CD4-positive, CD25-positive, alpha-beta regulatory T cell (primary cell): ENCODE measurements around the gene LILRB2. TPM values are rescaled to one million over a fixed set of nuclear protein-coding genes. Genes with fewer than 3 reads are reported as not detected.

Experiments used
- ATAC-seq, 2 donors: fragments of 150-1000 bp; cut with Tn5 transposase; one replicate each; pipeline ENCODE4 v1.10.0; 2021; ENCODE audit warnings: low read depth in 2 of 2, moderate number of reproducible peaks in 2 of 2, moderate library complexity in 1 of 2
- DNase-seq, 3 donors: peaks; one replicate each; pipeline versions ENCODE4 v3.0.0 to v3.0.0-alpha.2; 2012 to 2022; ENCODE audit warnings: mixed read lengths in 1 of 3
- H3K27ac ChIP-seq: one replicate; pipeline ENCODE4 v1.7.0; 2013; ENCODE audit warnings: mild to moderate bottlenecking, low read length; ENCODE audit not compliant: insufficient read depth, poor library complexity, severe bottlenecking
- H3K27me3 ChIP-seq: one replicate; pipeline ENCODE4 v1.7.0; 2013; ENCODE audit warnings: low read length; ENCODE audit not compliant: control insufficient read depth, insufficient read depth
- H3K36me3 ChIP-seq: one replicate; pipeline ENCODE4 v1.7.0; 2013; ENCODE audit warnings: mild to moderate bottlenecking, low read length, moderate library complexity; ENCODE audit not compliant: control insufficient read depth, insufficient read depth
- H3K4me1 ChIP-seq: 2 replicates; pipeline ENCODE4 v1.7.0; 2013; ENCODE audit warnings: mild to moderate bottlenecking, low read length; ENCODE audit not compliant: insufficient read depth, control insufficient read depth, poor library complexity, severe bottlenecking
- H3K4me3 ChIP-seq: one replicate; pipeline ENCODE4 v1.7.0; 2013; ENCODE audit warnings: low read depth, mild to moderate bottlenecking, low read length, moderate library complexity
- H3K9me3 ChIP-seq, 2 experiments: 1 replicate in 1 of 2; 2 replicates in 1 of 2; pipeline ENCODE4 v1.7.0; 2013; ENCODE audit warnings: low read length in 2 of 2, mild to moderate bottlenecking in 1 of 2, moderate library complexity in 1 of 2; ENCODE audit not compliant: control insufficient read depth in 2 of 2
- H3K27ac Mint-ChIP-seq, 3 donors: one replicate each; pipeline ENCODE4 v1.8.0; 2020 to 2022; ENCODE audit warnings: mild to moderate bottlenecking in 3 of 3, mixed read lengths in 3 of 3, moderate library complexity in 2 of 3
- H3K27me3 Mint-ChIP-seq: one replicate; pipeline ENCODE4 v1.8.0; 2022; ENCODE audit warnings: mild to moderate bottlenecking, mixed read lengths
- H3K36me3 Mint-ChIP-seq: one replicate; pipeline ENCODE4 v1.8.0; 2020; ENCODE audit warnings: mixed read lengths
- H3K4me1 Mint-ChIP-seq, 4 donors: one replicate each; pipeline ENCODE4 v1.8.0; 2020 to 2022; ENCODE audit warnings: mixed read lengths in 4 of 4, mild to moderate bottlenecking in 1 of 4
- H3K4me3 Mint-ChIP-seq, 4 donors: one replicate each; pipeline ENCODE4 v1.8.0; 2020 to 2022; ENCODE audit warnings: mild to moderate bottlenecking in 4 of 4, mixed read lengths in 4 of 4, moderate library complexity in 3 of 4
- H3K9me3 Mint-ChIP-seq, 7 donors: one replicate each; pipeline ENCODE4 v1.8.0; 2020 to 2022; ENCODE audit warnings: mixed read lengths in 7 of 7, mild to moderate bottlenecking in 3 of 7, moderate library complexity in 2 of 7
- polyA plus RNA-seq, 4 donors: library from polyadenylated mRNA; unstranded; fragments of 300-500 nt; fragmentation: Illumina TruSeq; gene quantifications; one replicate each; pipeline ENCODE4 v1.2.3, GENCODE V29; 2021
- total RNA-seq: library from RNA; stranded (reverse); gene quantifications from one replicate; pipeline ENCODE4 v1.2.3, GENCODE V29; 2022

Gene LILRB2
- total and polyA plus RNA-seq, 5 donors from 2014 or later: 0.24 TPM; not detected in 4

GRCh38 chr19:54312436-54313377 lies 31.8 kb upstream of the LILRB2 start, which contains the start of gene LILRA5:
LILRA5 (minus strand) TSS chr19:54313166; CDS start chr19:54313019, 147 bp downstream.
- Mint-ChIP-seq H3K9me3 (no peaks in the 10 kb centered on the region), H3K36me3 (no peaks in the 10 kb centered on the region), H3K4me1 (peaks cover 0 to 8% (median 3%) of the 10 kb centered on the region in 4 donors), H3K27ac (no peak within 1 kb of the TSS), H3K27me3 (peaks cover 46% of the 10 kb centered on the region), H3K4me3 (no peak within 1 kb of the TSS)
- peak in 1 of 2 donors; percentile 34 for ATAC-seq
- no peaks in the 10 kb centered on the region for H3K36me3 ChIP-seq
- no peaks in the 10 kb centered on the region for H3K9me3 ChIP-seq
- DNase-seq: no peak
- no peak within 1 kb of the TSS for H3K27ac ChIP-seq
- no peaks in the 10 kb centered on the region for H3K27me3 ChIP-seq
- H3K4me3 ChIP-seq: no peak within 1 kb of the TSS
- H3K4me1 ChIP-seq: no peaks in the 10 kb centered on the region

GRCh38 chr19:54312011-54312410 lies 31.1 kb upstream of the LILRB2 start:
- H3K4me3 ChIP-seq: no peak overlapping the region
- Mint-ChIP-seq H3K27ac (no peak overlapping the region), H3K9me3 (no peaks in the 10 kb centered on the region), H3K36me3 (no peaks in the 10 kb centered on the region), H3K4me3 (no peak overlapping the region), H3K4me1 (peaks cover 0 to 6% (median 3%) of the 10 kb centered on the region in 4 donors), H3K27me3 (peaks cover 42% of the 10 kb centered on the region)
- H3K27me3 ChIP-seq: no peaks in the 10 kb centered on the region
- DNase-seq (no peak), ATAC-seq (no peak)
- H3K36me3 ChIP-seq: no peaks in the 10 kb centered on the region
- no peaks in the 10 kb centered on the region for H3K9me3 ChIP-seq
- H3K4me1 ChIP-seq: no peaks in the 10 kb centered on the region
- H3K27ac ChIP-seq: no peak overlapping the region

GRCh38 chr19:54311486-54311885 lies 30.6 kb upstream of the LILRB2 start:
- ATAC-seq (no peak), DNase-seq (no peak)
- H3K4me3 Mint-ChIP-seq: no peak overlapping the region
- H3K4me1 Mint-ChIP-seq: peaks cover 0 to 3% (median 2%) of the 10 kb centered on the region in 4 donors
- Histone ChIP-seq H3K27ac (no peak overlapping the region), H3K4me1 (no peaks in the 10 kb centered on the region), H3K4me3 (no peak overlapping the region), H3K27me3 (no peaks in the 10 kb centered on the region), H3K36me3 (no peaks in the 10 kb centered on the region), H3K9me3 (no peaks in the 10 kb centered on the region)
- no peak overlapping the region for H3K27ac Mint-ChIP-seq
- no peaks in the 10 kb centered on the region for H3K36me3 Mint-ChIP-seq
- no peaks in the 10 kb centered on the region for H3K9me3 Mint-ChIP-seq
- peaks cover 41% of the 10 kb centered on the region for H3K27me3 Mint-ChIP-seq

- no peaks in the 10 kb centered on the region for H3K36me3 Mint-ChIP-seq
- no peak for DNase-seq
- no peak overlapping the region for H3K27ac Mint-ChIP-seq
- Histone ChIP-seq H3K27ac (no peak overlapping the region), H3K27me3 (no peaks in the 10 kb centered on the region), H3K36me3 (no peaks in the 10 kb centered on the region), H3K9me3 (no peaks in the 10 kb centered on the region), H3K4me3 (no peak overlapping the region), H3K4me1 (no peaks in the 10 kb centered on the region)
- H3K27me3 Mint-ChIP-seq: peaks cover 37% of the 10 kb centered on the region
- no peak overlapping the region for H3K4me3 Mint-ChIP-seq
- ATAC-seq: no peak
- H3K4me1 Mint-ChIP-seq: peaks cover 0 to 4% (median 0%) of the 10 kb centered on the region in 4 donors
- H3K9me3 Mint-ChIP-seq: no peaks in the 10 kb centered on the region
Measured at GRCh38 chr19:54310543-54310942, 29.6 kb upstream of the LILRB2 start.

- no peaks in the 10 kb centered on the region for H3K36me3 ChIP-seq
- DNase-seq (no peak), ATAC-seq (no peak)
- H3K27me3 Mint-ChIP-seq: peaks cover 36% of the 10 kb centered on the region
- no peak overlapping the region for H3K27ac ChIP-seq
- H3K9me3 ChIP-seq: no peaks in the 10 kb centered on the region
- peaks cover 0 to 11% (median 0%) of the 10 kb centered on the region in 4 donors for H3K4me1 Mint-ChIP-seq
- H3K27ac Mint-ChIP-seq: no peak overlapping the region
- H3K27me3 ChIP-seq: no peaks in the 10 kb centered on the region
- H3K4me1 ChIP-seq: no peaks in the 10 kb centered on the region
- no peaks in the 10 kb centered on the region for H3K36me3 Mint-ChIP-seq
- H3K4me3 ChIP-seq: no peak overlapping the region
- peaks cover 0 to 2% (median 0%) of the 10 kb centered on the region in 7 donors for H3K9me3 Mint-ChIP-seq
- H3K4me3 Mint-ChIP-seq: no peak overlapping the region
Measured at GRCh38 chr19:54309811-54310210, 28.9 kb upstream of the LILRB2 start.

GRCh38 chr19:54307389-54308020 lies 26.6 kb upstream of the LILRB2 start:
- H3K27me3 Mint-ChIP-seq: peaks cover 21% of the 10 kb centered on the region
- no peaks in the 10 kb centered on the region for H3K36me3 Mint-ChIP-seq
- no peak for ATAC-seq
- Histone ChIP-seq H3K9me3 (no peaks in the 10 kb centered on the region), H3K27ac (no peak overlapping the region), H3K36me3 (no peaks in the 10 kb centered on the region), H3K27me3 (no peaks in the 10 kb centered on the region), H3K4me3 (no peak overlapping the region), H3K4me1 (no peaks in the 10 kb centered on the region)
- no peak overlapping the region for H3K4me3 Mint-ChIP-seq
- peaks cover 0 to 2% (median 0%) of the 10 kb centered on the region in 7 donors for H3K9me3 Mint-ChIP-seq
- H3K4me1 Mint-ChIP-seq: peaks cover 0 to 23% (median 0%) of the 10 kb centered on the region in 4 donors
- H3K27ac Mint-ChIP-seq: no peak overlapping the region
- DNase-seq: no peak

GRCh38 chr19:54305141-54305540 lies 24.2 kb upstream of the LILRB2 start:
- Histone ChIP-seq H3K27ac (no peak overlapping the region), H3K4me1 (no peaks in the 10 kb centered on the region), H3K9me3 (no peaks in the 10 kb centered on the region), H3K4me3 (no peak overlapping the region), H3K36me3 (no peaks in the 10 kb centered on the region), H3K27me3 (no peaks in the 10 kb centered on the region)
- H3K4me1 Mint-ChIP-seq: peaks cover 0 to 23% (median 0%) of the 10 kb centered on the region in 4 donors
- no peaks in the 10 kb centered on the region for H3K36me3 Mint-ChIP-seq
- ATAC-seq (no peak), DNase-seq (no peak)
- no peak overlapping the region for H3K27ac Mint-ChIP-seq
- peaks cover 0 to 2% (median 0%) of the 10 kb centered on the region in 7 donors for H3K9me3 Mint-ChIP-seq
- no peak overlapping the region for H3K4me3 Mint-ChIP-seq
- H3K27me3 Mint-ChIP-seq: peaks cover 20% of the 10 kb centered on the region
